H1 (cell line): Measurements from ENCODE around the gene TSNAXIP1. TPM values are rescaled to one million over a fixed set of nuclear protein-coding genes. Genes with fewer than 3 reads are reported as not detected.

ENCODE experiments used
- CTCF ChIA-PET: fragments of 300-600 bp; sonication (Branson Sonifier 250); formaldehyde crosslinking; loops from one replicate; lab custom pipeline; 2021; ENCODE audit not compliant: partially characterized antibody; lab: Charles Lee
- POLR2A ChIA-PET: fragments of 300-600 bp; sonication (Branson Sonifier 250); formaldehyde crosslinking; loops from one replicate; lab custom pipeline; 2021; ENCODE audit warnings: inconsistent platforms; ENCODE audit not compliant: partially characterized antibody; lab: Charles Lee
- DNase-seq, 2 experiments: peaks; one replicate each; pipeline versions ENCODE4 v3.0.0 to v3.0.0-alpha.2; 2010 to 2022; ENCODE audit warnings: low spot score in 2 of 2, low read depth in 1 of 2, mixed read lengths in 1 of 2
- FAIRE-seq: peaks from 2 replicates; lab custom pipeline; 2011; peaks lifted over from hg19 to GRCh38; lab: Jason Lieb, UNC
- H2AFZ ChIP-seq: 2 replicates; pipeline ENCODE4 v1.8.1; 2012; ENCODE audit warnings: low read length, inconsistent platforms
- H2AK5ac ChIP-seq: 2 replicates; pipeline ENCODE4 v1.6.1; 2013; ENCODE audit warnings: low read depth, low read length
- H2BK120ac ChIP-seq: replicated peaks from 2 replicates; pipeline ENCODE3; 2013; ENCODE audit warnings: low read depth, low read length, inconsistent platforms
- H2BK12ac ChIP-seq: 2 replicates; pipeline ENCODE4 v1.6.1; 2013; ENCODE audit warnings: low read depth, low read length
- H2BK15ac ChIP-seq: 2 replicates; pipeline ENCODE4 v1.6.1; 2013; ENCODE audit warnings: low read length
- H2BK20ac ChIP-seq: 2 replicates; pipeline ENCODE4 v1.6.1; 2013; ENCODE audit warnings: low read length
- H2BK5ac ChIP-seq: 2 replicates; pipeline ENCODE4 v1.6.1; 2013; ENCODE audit warnings: low read depth, low read length
- H3K14ac ChIP-seq: 2 replicates; pipeline ENCODE4 v1.6.1; 2013; ENCODE audit warnings: inconsistent platforms; ENCODE audit not compliant: insufficient read length
- H3K18ac ChIP-seq: 2 replicates; pipeline ENCODE4 v1.6.1; 2013; ENCODE audit warnings: low read length; ENCODE audit errors: extremely low read depth
- H3K23ac ChIP-seq: 2 replicates; pipeline ENCODE4 v1.6.1; 2013; ENCODE audit warnings: inconsistent platforms; ENCODE audit not compliant: insufficient read length
- H3K23me2 ChIP-seq: 2 replicates; pipeline ENCODE4 v1.6.1; 2013; ENCODE audit warnings: low read depth, low read length
- H3K27ac ChIP-seq: 2 replicates; pipeline ENCODE4 v1.6.1; 2011; ENCODE audit warnings: low read depth, low read length, inconsistent platforms
- H3K27me3 ChIP-seq, 4 experiments: replicated peaks in 1 of 4; 1 replicate in 1 of 4; 2 replicates in 3 of 4; pipeline versions ENCODE4 v1.6.1 to v1.8.1; 2011 to 2013; ENCODE audit warnings: low read length in 3 of 4, mild to moderate bottlenecking in 3 of 4, inconsistent platforms in 2 of 4, mixed read lengths in 2 of 4, moderate library complexity in 1 of 4; ENCODE audit not compliant: control insufficient read depth in 3 of 4, insufficient read depth in 3 of 4; ENCODE audit errors: extremely low read depth in 1 of 4
- H3K36me3 ChIP-seq, 4 experiments: 2 replicates each; pipeline versions ENCODE4 v1.6.1 to v1.8.1; 2011 to 2013; ENCODE audit warnings: mild to moderate bottlenecking in 4 of 4, low read length in 3 of 4, moderate library complexity in 2 of 4, control low read depth in 1 of 4, inconsistent platforms in 1 of 4; ENCODE audit not compliant: insufficient read depth in 4 of 4, control insufficient read depth in 2 of 4
- H3K4ac ChIP-seq: replicated peaks from 2 replicates; pipeline ENCODE3; 2013; ENCODE audit warnings: low read length, low read depth, mixed read lengths, inconsistent platforms; ENCODE audit not compliant: insufficient read length
- H3K4me1 ChIP-seq, 4 experiments: replicated peaks in 1 of 4; 1 replicate in 1 of 4; 2 replicates in 3 of 4; pipeline versions ENCODE4 v1.6.1 to v1.8.1; 2011 to 2013; ENCODE audit warnings: low read length in 3 of 4, inconsistent platforms in 2 of 4, mixed read lengths in 1 of 4; ENCODE audit not compliant: insufficient read depth in 4 of 4, control insufficient read depth in 3 of 4
- H3K4me2 ChIP-seq, 2 experiments: 2 replicates each; pipeline versions ENCODE4 v1.6.1 to v1.8.1; 2011 to 2013; ENCODE audit warnings: low read depth in 2 of 2, low read length in 2 of 2, control low read depth in 1 of 2, inconsistent platforms in 1 of 2, mild to moderate bottlenecking in 1 of 2; ENCODE audit not compliant: insufficient read depth in 1 of 2
- H3K4me3 ChIP-seq, 4 experiments: fragments of 200-600, 300-600 bp in 1 of 4; sonication (generic), shearing (Covaris generic), sonication (Bioruptor Twin) in 1 of 4; 2 replicates each; pipeline versions ENCODE4 v1.5.1 to v1.8.1; 2011 to 2016; ENCODE audit warnings: low read length in 4 of 4, low read depth in 3 of 4, control low read depth in 2 of 4, inconsistent platforms in 2 of 4, mild to moderate bottlenecking in 2 of 4, mixed read lengths in 1 of 4, moderate library complexity in 1 of 4; ENCODE audit not compliant: insufficient read depth in 2 of 4; ENCODE audit errors: extremely low read depth in 1 of 4
- H3K56ac ChIP-seq: replicated peaks from 2 replicates; pipeline ENCODE3; 2013; ENCODE audit warnings: low read depth, mild to moderate bottlenecking, mixed read lengths, low read length, inconsistent platforms; ENCODE audit not compliant: insufficient read length
- H3K79me1 ChIP-seq: 2 replicates; pipeline ENCODE4 v1.6.1; 2013; ENCODE audit warnings: low read depth, low read length, control low read depth
- H3K79me2 ChIP-seq, 2 experiments: 2 replicates each; pipeline versions ENCODE4 v1.6.1 to v1.8.1; 2012 to 2013; ENCODE audit warnings: low read length in 2 of 2, mild to moderate bottlenecking in 2 of 2, inconsistent platforms in 1 of 2; ENCODE audit not compliant: insufficient read depth in 2 of 2, control insufficient read depth in 1 of 2
- H3K9ac ChIP-seq, 4 experiments: replicated peaks in 1 of 4; 1 replicate in 1 of 4; 2 replicates in 3 of 4; pipeline versions ENCODE4 v1.6.1 to v1.8.1; 2011 to 2013; ENCODE audit warnings: low read depth in 3 of 4, low read length in 3 of 4, control low read depth in 2 of 4, mild to moderate bottlenecking in 2 of 4, moderate library complexity in 2 of 4, inconsistent platforms in 1 of 4; ENCODE audit errors: extremely low read depth in 1 of 4
- H3K9me3 ChIP-seq, 2 experiments: 2 replicates each; pipeline versions ENCODE4 v1.6.1 to v1.8.1; 2012 to 2013; ENCODE audit warnings: mild to moderate bottlenecking in 2 of 2, moderate library complexity in 2 of 2, control low read depth in 1 of 2, inconsistent platforms in 1 of 2, low read depth in 1 of 2, low read length in 1 of 2, mixed read lengths in 1 of 2; ENCODE audit not compliant: insufficient read depth in 2 of 2
- H4K20me1 ChIP-seq, 2 experiments: replicated peaks in 1 of 2; 2 replicates each; pipeline versions ENCODE3 to v1.8.1; 2011 to 2013; ENCODE audit warnings: inconsistent platforms in 2 of 2, low read length in 2 of 2, mild to moderate bottlenecking in 1 of 2; ENCODE audit not compliant: insufficient read depth in 2 of 2, control insufficient read depth in 1 of 2
- H4K5ac ChIP-seq: 2 replicates; pipeline ENCODE4 v1.6.1; 2013; ENCODE audit warnings: low read length, low read depth, mixed read lengths, inconsistent platforms; ENCODE audit not compliant: insufficient read length
- H4K8ac ChIP-seq: 2 replicates; pipeline ENCODE4 v1.8.0; 2013; ENCODE audit warnings: mild to moderate bottlenecking, moderate library complexity, low read length, inconsistent platforms; ENCODE audit not compliant: insufficient read depth; ENCODE audit errors: extremely low read depth
- H4K91ac ChIP-seq: replicated peaks from 2 replicates; pipeline ENCODE3; 2013; ENCODE audit warnings: low read length, mixed read lengths, inconsistent platforms; ENCODE audit not compliant: insufficient read length
- BCL11A ChIP-seq, 2 experiments: IDR thresholded peaks; one replicate each; pipeline ENCODE4 v1.6.1; 2011; ENCODE audit warnings: low read depth in 2 of 2, low read length in 2 of 2, mild to moderate bottlenecking in 2 of 2
- CHD1 ChIP-seq: IDR thresholded peaks from 2 replicates; pipeline ENCODE4 v1.6.1; 2012; ENCODE audit warnings: low read depth, low read length, improper control_type of control experiment
- CTBP2 ChIP-seq: IDR thresholded peaks from 2 replicates; pipeline ENCODE4 v1.7.0; 2011; ENCODE audit warnings: borderline replicate concordance, mild to moderate bottlenecking, moderate library complexity, mixed read lengths, low read length; ENCODE audit not compliant: insufficient read depth, insufficient read length
- JUND ChIP-seq: IDR thresholded peaks from 2 replicates; pipeline ENCODE4 v1.6.1; 2011; ENCODE audit warnings: mild to moderate bottlenecking, improper control_type of control experiment, low read length
- KDM5A ChIP-seq: fragments of 200-600 bp; IDR thresholded peaks from 2 replicates; pipeline ENCODE4 v1.7.1; 2012; ENCODE audit warnings: mild to moderate bottlenecking, low read length, inconsistent platforms, mixed read lengths
- POLR2AphosphoS5 ChIP-seq: IDR thresholded peaks from 2 replicates; pipeline ENCODE4 v1.6.1; 2011; ENCODE audit warnings: low read depth, low read length
- RAD21 ChIP-seq, 2 experiments: IDR thresholded peaks in 1 of 2; conservative IDR thresholded peaks in 1 of 2; 2 replicates each; pipeline ENCODE4 v1.6.1; 2011; ENCODE audit warnings: low read depth in 2 of 2, low read length in 2 of 2, improper control_type of control experiment in 1 of 2, inconsistent platforms in 1 of 2, mild to moderate bottlenecking in 1 of 2, moderate library complexity in 1 of 2
- TAF7 ChIP-seq: optimal IDR thresholded peaks from 2 replicates; pipeline ENCODE3; 2011; ENCODE audit warnings: low read depth, mild to moderate bottlenecking, inconsistent platforms, low read length, moderate library complexity, borderline replicate concordance
- TBP ChIP-seq: IDR thresholded peaks from 2 replicates; pipeline ENCODE4 v1.6.1; 2011; ENCODE audit warnings: low read depth, low read length, improper control_type of control experiment
- TEAD4 ChIP-seq: IDR thresholded peaks from 2 replicates; pipeline ENCODE4 v1.6.1; 2012; ENCODE audit warnings: low read depth, low read length, inconsistent platforms, mixed read lengths
- WGBS, 2 experiments: shearing (Covaris generic) in 1 of 2; methylation state at CpG; one replicate each; pipeline versions ENCODE4 v1.1.6 to v1.1.7; 2013 to 2015; ENCODE audit warnings: low lambda C conversion rate in 2 of 2, mixed read lengths in 2 of 2, inconsistent platforms in 1 of 2, low coverage in 1 of 2, missing lambda C conversion rate in 1 of 2; ENCODE audit not compliant: insufficient replicate concordance in 2 of 2, insufficient coverage in 1 of 2, insufficient read length in 1 of 2; ENCODE audit errors: extremely low coverage in 1 of 2, missing lambda C conversion rate in 1 of 2; 5-methylcytosine and 5-hydroxymethylcytosine counted together
- polyA plus RNA-seq, 7 experiments: library from polyadenylated mRNA; depleted of rRNA in 3 of 7; stranded (reverse) in 5 of 7; unstranded in 2 of 7; fragments of >200 nt in 5 of 7; fragments of 200-250 nt in 2 of 7; gene quantifications; 1 replicate in 5 of 7; 2 replicates in 1 of 7; 4 replicates in 1 of 7; pipeline versions ENCODE4 v1.2.1 to v1.2.3, GENCODE V29; 2011 to 2013; ENCODE audit warnings: missing spikeins in 2 of 7, mixed read lengths in 2 of 7
- total RNA-seq: library from RNA; stranded (reverse); fragmentation: NEBNext Ultra II Directional; extraction: Animal tissue kit (Norgen Biotek cat#: 25700); gene quantifications from 2 replicates; pipeline ENCODE4 v1.2.1, GENCODE V29; 2021

TSNAXIP1 gene
- total and polyA plus RNA-seq, 2 of the 8 experiments (the other 6 are each of a cell fraction or from before 2014, with no cell fraction given), result 0.37 to 0.94 TPM

GRCh38 chr16:67758006-67758405 is 48.7 kb upstream of the TSNAXIP1 start:
- no peaks in the 10 kb centered on the region for H3K23me2 ChIP-seq
- H3K4me3 ChIP-seq, result no peak overlapping the region
- no peak overlapping the region for H2BK20ac ChIP-seq
- POLR2A ChIA-PET, result interaction anchor here (1.2 kb wide), 1 partner anchor 10 kb away, joined by 3 read pairs; no protein-coding TSS in a partner anchor
- WGBS, 2 experiments, result 86% methylated on average over 3 of the region's 3 CpGs; no CpG with 5 or more reads in 1 of the 2 experiments
- H3K4me1 ChIP-seq, result no peaks in the 10 kb centered on the region
- H3K4ac ChIP-seq, result no peak overlapping the region
- no peak overlapping the region for H3K4me2 ChIP-seq
- no peak overlapping the region for H3K14ac ChIP-seq
- H3K18ac ChIP-seq, result no peak overlapping the region
- no peak overlapping the region for H2AK5ac ChIP-seq
- H4K91ac ChIP-seq, result no peak overlapping the region
- no peak overlapping the region for H2BK120ac ChIP-seq
- H3K27ac ChIP-seq, result no peak overlapping the region
- H4K20me1 ChIP-seq, result peaks cover 0 to 21% of the 10 kb centered on the region in 2 experiments
- no peak overlapping the region for H3K56ac ChIP-seq
- H3K79me2 ChIP-seq, result no peaks in the 10 kb centered on the region
- DNase-seq, result no peak
- H3K9ac ChIP-seq, result no peak overlapping the region
- TF ChIP-seq KDM5A (no peak), POLR2AphosphoS5 (no peak), CHD1 (no peak), TEAD4 (no peak), BCL11A (IDR thresholded peaks at IDR 0.05; ENCODE audit: low read depth in 2 of 2, low read length in 2 of 2) (no peak), RAD21 (IDR thresholded peaks at IDR 0.05 in 1 of 2, conservative IDR thresholded peaks at IDR 0.05 in 1 of 2; ENCODE audit: low read depth in 2 of 2, low read length in 2 of 2) (no peak), TAF7 (no peak), JUND (no peak), CTBP2 (no peak), TBP (no peak)
- H3K23ac ChIP-seq, result no peak overlapping the region
- no peak overlapping the region for H4K8ac ChIP-seq
- CTCF ChIA-PET, result interaction anchor here (0.7 to 1.9 kb wide), 5 partner anchors 10 to 105 kb away, joined by 3 to 4 read pairs (median 3); partner anchors contain the start of gene TSNAXIP1
- H2BK15ac ChIP-seq, result no peak overlapping the region
- no peaks in the 10 kb centered on the region for H3K9me3 ChIP-seq
- H2BK5ac ChIP-seq, result no peak overlapping the region
- H2AFZ ChIP-seq, result no peak overlapping the region
- no peaks in the 10 kb centered on the region for H3K36me3 ChIP-seq
- FAIRE-seq, result no peak
- H3K27me3 ChIP-seq, result no peaks in the 10 kb centered on the region
- no peak overlapping the region for H2BK12ac ChIP-seq
- H4K5ac ChIP-seq, result no peak overlapping the region
- peaks cover 3% of the 10 kb centered on the region for H3K79me1 ChIP-seq
